Measurements from ENCODE around the gene IFNA13. TPM values are rescaled to one million over a fixed set of nuclear protein-coding genes. Genes with fewer than 3 reads are reported as not detected.
"Not testable (repeated sequence)": the region's sequence is repeated elsewhere in the genome, so short reads cannot be mapped to it uniquely, and the experiment has no call there.

Gene IFNA13
- total RNA-seq, 4 donors from 2014 or later: not detected

DNA sequence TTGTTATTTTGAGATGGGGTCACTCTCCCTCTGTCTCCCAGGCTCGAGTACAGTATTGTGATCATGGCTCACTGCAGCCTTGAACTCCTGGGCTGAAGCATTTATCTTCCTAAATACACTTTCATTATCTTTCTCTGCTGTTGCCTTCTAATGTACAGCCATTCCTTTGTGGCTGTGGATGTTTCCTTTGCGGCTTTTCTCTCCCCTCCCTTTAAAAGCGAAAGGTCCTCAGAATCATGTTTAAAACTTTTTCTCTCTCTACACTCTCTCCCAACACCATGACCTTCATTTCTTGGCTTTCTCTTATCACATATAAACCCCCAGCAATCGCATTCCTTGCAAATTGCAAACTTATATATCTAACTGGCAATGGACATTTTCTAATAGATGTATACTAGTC is 15.8 kb upstream of the IFNA13 start:
- no peak for ATAC-seq
- Histone ChIP-seq H3K4me1 (no peaks in the 10 kb centered on the region), H3K27ac (no peak overlapping the region), H3K27me3 (peaks cover 20% of the 10 kb centered on the region), H3K9me3 (no peaks in the 10 kb centered on the region), H3K36me3 (no peaks in the 10 kb centered on the region), H3K4me3 (no peak overlapping the region)
- WGBS, 2 donors (ENCODE audit: low coverage in 1 of 2): 66 to 69% methylated on average over 4 of the region's 4 CpGs
- TF ChIP-seq, protein P1, sequence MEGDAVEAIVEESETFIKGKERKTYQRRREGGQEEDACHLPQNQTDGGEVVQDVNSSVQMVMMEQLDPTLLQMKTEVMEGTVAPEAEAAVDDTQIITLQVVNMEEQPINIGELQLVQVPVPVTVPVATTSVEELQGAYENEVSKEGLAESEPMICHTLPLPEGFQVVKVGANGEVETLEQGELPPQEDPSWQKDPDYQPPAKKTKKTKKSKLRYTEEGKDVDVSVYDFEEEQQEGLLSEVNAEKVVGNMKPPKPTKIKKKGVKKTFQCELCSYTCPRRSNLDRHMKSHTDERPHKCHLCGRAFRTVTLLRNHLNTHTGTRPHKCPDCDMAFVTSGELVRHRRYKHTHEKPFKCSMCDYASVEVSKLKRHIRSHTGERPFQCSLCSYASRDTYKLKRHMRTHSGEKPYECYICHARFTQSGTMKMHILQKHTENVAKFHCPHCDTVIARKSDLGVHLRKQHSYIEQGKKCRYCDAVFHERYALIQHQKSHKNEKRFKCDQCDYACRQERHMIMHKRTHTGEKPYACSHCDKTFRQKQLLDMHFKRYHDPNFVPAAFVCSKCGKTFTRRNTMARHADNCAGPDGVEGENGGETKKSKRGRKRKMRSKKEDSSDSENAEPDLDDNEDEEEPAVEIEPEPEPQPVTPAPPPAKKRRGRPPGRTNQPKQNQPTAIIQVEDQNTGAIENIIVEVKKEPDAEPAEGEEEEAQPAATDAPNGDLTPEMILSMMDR (IDR thresholded peaks at IDR 0.05): no peak
- no peak for TF ChIP-seq EP300 (IDR thresholded peaks at IDR 0.05)
- TF ChIP-seq POLR2AphosphoS5 (IDR thresholded peaks at IDR 0.05): no peak
- no peak for TF ChIP-seq POLR2A (IDR thresholded peaks at IDR 0.05)

DNA sequence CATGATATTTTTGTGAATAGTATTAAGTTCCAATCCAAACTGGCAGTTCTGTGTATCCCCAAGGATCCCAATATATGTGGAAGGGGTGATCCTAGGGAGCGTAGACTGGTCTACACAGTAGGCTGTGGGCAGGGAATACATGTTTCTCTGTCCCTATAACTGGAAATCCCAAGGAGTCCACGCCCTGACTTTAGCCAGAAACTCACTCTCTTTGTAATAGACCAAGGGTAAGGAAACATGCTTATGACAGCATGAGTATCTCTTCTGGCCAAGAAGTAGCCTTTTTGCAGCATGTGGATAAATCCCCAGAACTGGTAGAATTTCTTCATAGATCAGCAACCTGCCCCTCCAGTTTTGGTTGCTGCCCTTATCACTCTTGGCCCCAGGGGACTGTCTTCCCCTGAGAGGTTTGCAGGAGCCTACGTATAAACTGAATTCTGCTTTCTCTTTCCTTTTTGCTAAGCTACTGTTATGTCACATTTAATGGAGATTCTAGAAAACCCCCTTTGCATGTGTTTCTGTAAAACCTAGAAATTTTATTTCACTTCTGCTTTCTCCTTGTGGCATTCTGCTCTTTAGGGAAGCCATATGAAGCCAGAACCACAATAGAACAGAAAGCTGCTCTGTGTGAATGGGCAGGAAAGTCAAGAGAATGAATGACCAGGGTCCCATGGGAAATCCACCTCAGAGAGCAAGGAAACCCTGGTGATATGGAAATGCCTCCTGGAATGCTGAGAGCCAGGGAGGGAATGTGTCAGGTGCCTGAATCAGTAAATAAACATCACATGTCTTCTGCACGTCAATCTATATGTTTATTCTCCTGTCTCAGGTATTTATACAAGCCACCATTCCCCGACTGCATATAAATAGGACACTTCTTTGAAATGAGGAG is 13.8 kb upstream of the IFNA13 start:
- ATAC-seq: no peak

DNA sequence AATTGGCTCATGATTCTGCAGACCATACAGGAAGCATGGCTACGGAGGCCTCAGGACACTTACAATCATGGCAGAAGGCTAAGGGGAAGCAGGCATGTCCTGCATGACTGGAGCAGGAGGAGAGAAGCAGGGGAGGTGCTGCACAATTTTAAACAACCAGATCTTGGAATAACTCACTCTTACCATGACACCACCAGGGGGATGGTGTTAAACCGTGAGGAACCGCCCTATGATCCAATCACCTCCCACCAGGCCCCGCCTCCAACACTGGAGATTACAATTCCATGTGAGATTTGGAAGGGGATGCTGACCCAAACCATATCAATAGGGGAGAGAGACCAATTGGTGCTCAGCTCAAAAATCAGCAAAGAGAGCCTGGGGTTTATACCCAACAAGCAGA is 3.6 kb upstream of the IFNA13 start:
- WGBS, 2 donors (ENCODE audit: low coverage in 1 of 2): 52 to 70% methylated on average over 1 to 3 of the region's 4 CpGs
- not testable (repeated sequence) for H3K4me1 ChIP-seq, ATAC-seq, H3K4me3 ChIP-seq, H3K27me3 ChIP-seq, H3K27ac ChIP-seq, H3K9me3 ChIP-seq, H3K36me3 ChIP-seq

More for the DNA sequence above, 13.8 kb upstream of the IFNA13 start:
- WGBS, 2 donors (ENCODE audit: low coverage in 1 of 2): 29 to 35% methylated on average over 5 of the region's 5 CpGs
- Histone ChIP-seq H3K36me3 (no peaks in the 10 kb centered on the region), H3K27me3 (peaks cover 11% of the 10 kb centered on the region), H3K9me3 (no peaks in the 10 kb centered on the region), H3K27ac (no peak overlapping the region), H3K4me1 (no peaks in the 10 kb centered on the region), H3K4me3 (no peak overlapping the region)
- TF ChIP-seq EP300 (IDR thresholded peaks at IDR 0.05): no peak
- no peak for TF ChIP-seq POLR2AphosphoS5 (IDR thresholded peaks at IDR 0.05)
- TF ChIP-seq, protein P1 (IDR thresholded peaks at IDR 0.05): no peak
- TF ChIP-seq POLR2A (IDR thresholded peaks at IDR 0.05): no peak

DNA sequence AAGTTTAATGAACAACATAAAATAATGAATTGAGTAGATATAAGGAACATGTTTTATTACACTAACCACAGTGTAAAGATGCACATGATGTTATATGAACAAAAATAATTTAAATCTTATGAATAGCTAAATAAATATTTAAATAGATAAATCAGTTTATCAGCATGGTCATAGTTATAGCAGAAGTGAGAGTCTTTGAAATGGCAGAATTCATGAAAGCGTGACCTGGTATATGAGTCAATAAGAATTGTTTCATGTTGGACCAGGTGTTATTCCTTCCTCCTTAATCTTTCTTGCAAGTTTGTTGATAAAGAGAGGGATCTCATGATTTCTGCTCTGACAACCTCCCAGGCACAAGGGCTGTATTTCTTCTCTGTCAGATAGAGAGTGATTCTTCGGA is 688 bp downstream of the IFNA13 start:
- H3K27me3 ChIP-seq, H3K4me3 ChIP-seq, ATAC-seq, H3K27ac ChIP-seq, H3K4me1 ChIP-seq, H3K9me3 ChIP-seq, H3K36me3 ChIP-seq: not testable (repeated sequence)
- WGBS, 2 donors (ENCODE audit: low coverage in 1 of 2): 86 to 100% methylated on average over 1 of the region's 2 CpGs

DNA sequence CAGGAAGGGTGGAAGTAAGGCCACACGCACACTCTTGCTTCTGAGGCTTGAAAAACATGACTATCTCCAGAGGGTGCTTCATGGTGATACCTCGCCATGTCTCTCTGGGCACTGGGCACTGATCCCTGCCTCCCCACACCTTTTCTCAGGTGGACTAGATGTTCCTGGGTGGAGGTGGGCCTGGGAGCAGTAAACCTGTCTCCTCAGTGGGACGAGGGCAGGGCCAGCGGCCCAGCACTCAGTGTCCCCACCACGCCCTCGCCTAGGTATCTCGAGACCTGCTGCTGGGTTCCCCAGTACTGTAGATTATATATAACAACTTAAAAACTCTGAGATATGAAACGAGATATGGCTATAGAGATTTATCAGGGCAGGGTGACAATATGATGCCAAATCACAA is 5.6 kb downstream of the IFNA13 start:
- Histone ChIP-seq H3K9me3 (no peaks in the 10 kb centered on the region), H3K4me3 (no peak overlapping the region), H3K27ac (no peak overlapping the region), H3K36me3 (no peaks in the 10 kb centered on the region), H3K4me1 (no peaks in the 10 kb centered on the region), H3K27me3 (peaks cover 5% of the 10 kb centered on the region)
- WGBS, 2 donors (ENCODE audit: low coverage in 1 of 2): 50 to 66% methylated on average over 1 to 5 of the region's 8 CpGs
- no peak for ATAC-seq
- TF ChIP-seq POLR2A (IDR thresholded peaks at IDR 0.05): no peak
- no peak for TF ChIP-seq EP300 (IDR thresholded peaks at IDR 0.05)
- TF ChIP-seq POLR2AphosphoS5 (IDR thresholded peaks at IDR 0.05): no peak
- TF ChIP-seq, protein P1 (IDR thresholded peaks at IDR 0.05): no peak

Measured in gastroesophageal sphincter (tissue), 4 donors.